H54 (cell line): ENCODE results near the gene ZFYVE9.

Experiments used
- DNase-seq: peaks from one replicate; pipeline ENCODE4 v3.0.0; 2011; ENCODE audit warnings: low spot score, mixed read lengths; ENCODE audit not compliant: insufficient read length
- FAIRE-seq: peaks from 3 replicates; lab custom pipeline; 2011; peaks lifted over from hg19 to GRCh38; lab: Jason Lieb, UNC
- POLR2A ChIP-seq: IDR thresholded peaks from 2 replicates; pipeline ENCODE4 v1.6.1; 2011; ENCODE audit warnings: low read depth, mild to moderate bottlenecking, low read length

Gene ZFYVE9

DNA sequence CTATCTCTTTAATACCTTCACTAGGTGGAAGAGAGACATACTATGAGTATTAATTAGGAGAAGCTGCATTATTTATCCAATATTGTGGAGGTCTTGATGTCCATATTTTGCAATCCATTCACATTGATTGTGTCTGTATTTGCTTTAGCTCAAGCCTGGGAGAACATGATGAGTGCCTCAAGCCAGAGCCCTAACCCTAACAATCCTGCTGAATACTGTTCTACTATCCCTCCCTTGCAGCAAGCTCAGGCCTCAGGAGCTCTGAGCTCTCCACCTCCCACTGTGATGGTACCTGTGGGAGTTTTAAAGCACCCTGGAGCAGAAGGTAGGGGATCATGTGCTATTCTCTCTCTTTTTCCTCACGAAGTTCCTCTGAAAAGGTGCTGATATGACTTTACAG is 124.6 kb downstream of the ZFYVE9 start:
- TF ChIP-seq POLR2A = no peak
- DNase-seq (no peak), FAIRE-seq (no peak)

DNA sequence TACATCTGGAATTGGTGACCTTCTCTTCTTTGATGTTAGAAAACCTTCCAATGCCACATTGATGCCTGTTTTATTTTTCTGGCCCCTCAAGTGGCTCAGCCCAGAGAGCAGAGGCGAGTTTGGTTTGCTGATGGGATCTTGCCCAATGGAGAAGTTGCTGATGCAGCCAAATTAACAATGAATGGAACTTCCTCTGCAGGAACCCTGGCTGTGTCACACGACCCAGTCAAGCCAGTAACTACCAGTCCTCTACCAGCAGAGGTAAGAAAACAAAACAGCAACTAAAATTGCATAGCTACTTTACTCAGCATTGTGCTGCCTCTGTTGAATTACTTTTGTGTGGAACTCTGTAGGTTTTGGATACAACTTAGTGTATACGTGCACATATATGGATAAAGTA is 126.5 kb downstream of the ZFYVE9 start:
- no peak for TF ChIP-seq POLR2A
- peak; percentile 38 for FAIRE-seq
- DNase-seq = no peak

DNA sequence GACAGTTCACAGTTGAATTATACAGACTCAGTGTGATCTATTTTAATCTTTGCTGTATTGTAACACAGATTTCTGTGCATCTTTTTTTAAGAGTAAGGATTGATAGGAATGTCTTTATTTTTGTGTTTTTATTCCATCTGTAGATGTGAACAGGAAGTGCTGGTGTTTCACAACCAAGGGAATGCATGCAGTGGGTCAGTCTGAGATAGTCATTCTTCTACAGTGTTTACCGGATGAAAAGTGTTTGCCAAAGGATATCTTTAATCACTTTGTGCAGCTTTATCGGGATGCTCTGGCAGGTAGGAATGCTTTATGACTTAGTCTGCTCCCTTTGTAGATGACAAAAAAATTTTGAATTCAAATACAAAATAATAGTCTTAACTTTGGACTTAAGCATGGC is 139.6 kb downstream of the ZFYVE9 start:
- FAIRE-seq = peak; percentile 11
- no peak for TF ChIP-seq POLR2A
- no peak for DNase-seq

DNA sequence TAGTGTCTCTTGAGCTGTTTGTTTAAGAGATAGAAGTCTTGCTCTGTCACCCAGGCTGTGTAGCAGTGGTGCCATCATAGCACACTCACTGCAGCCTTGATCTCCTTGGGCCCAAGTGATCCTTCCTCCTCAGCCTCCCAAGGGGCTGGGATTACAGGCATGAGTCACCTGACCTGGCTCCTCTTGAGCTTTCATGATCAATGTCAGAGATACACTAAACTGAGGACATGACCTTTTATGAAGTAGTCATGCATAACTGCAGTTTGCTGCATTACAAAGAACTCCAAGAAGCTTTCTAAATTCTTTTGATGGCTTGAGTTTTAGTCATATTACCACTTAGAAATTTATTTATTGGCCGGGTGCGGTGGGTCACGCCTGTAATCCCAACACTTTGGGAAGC is 146.4 kb downstream of the ZFYVE9 start:
- no peak for DNase-seq
- TF ChIP-seq POLR2A = no peak
- FAIRE-seq = peak; percentile 79

DNA sequence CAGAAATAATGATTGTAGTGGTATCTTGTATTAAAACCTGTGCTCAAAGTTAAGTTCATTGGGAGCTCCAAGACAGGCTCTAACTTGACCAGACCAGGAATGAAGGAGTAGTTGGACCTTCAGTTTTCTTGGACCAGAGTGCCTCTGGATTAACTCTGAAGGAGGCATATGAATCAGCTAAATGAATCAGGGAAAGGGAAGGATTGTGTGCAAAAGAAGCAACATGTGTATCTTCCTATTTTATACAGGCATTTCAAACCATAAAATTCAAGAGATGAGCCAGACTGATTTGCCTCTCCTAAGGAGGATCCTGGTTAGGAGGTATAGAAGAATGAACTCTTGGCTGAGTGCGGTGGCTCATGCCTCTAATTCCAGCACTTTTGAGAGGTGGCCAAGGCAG is 152.7 kb downstream of the ZFYVE9 start:
- DNase-seq = no peak
- TF ChIP-seq POLR2A = no peak
- peak; percentile 27 for FAIRE-seq

DNA sequence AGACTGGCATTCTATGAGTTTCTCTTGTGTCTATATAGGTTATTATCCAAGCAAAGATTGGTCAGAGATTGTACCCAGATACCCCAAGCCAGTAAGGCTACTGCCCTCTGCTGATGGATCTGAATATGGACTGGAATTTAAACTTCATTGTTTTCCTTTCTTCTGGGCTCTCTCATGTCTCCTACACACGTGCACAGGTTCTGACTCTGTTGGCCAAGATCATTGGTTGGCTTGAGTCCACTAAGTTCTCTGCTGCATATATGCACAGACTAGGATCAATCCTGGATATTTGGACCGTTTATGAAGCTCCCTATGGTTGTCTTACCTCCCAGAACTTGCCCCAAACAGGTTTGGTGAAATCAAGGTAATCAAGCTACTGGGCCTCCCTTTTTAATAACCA is 154.5 kb downstream of the ZFYVE9 start:
- FAIRE-seq = peak; percentile 81
- no peak for TF ChIP-seq POLR2A

DNA sequence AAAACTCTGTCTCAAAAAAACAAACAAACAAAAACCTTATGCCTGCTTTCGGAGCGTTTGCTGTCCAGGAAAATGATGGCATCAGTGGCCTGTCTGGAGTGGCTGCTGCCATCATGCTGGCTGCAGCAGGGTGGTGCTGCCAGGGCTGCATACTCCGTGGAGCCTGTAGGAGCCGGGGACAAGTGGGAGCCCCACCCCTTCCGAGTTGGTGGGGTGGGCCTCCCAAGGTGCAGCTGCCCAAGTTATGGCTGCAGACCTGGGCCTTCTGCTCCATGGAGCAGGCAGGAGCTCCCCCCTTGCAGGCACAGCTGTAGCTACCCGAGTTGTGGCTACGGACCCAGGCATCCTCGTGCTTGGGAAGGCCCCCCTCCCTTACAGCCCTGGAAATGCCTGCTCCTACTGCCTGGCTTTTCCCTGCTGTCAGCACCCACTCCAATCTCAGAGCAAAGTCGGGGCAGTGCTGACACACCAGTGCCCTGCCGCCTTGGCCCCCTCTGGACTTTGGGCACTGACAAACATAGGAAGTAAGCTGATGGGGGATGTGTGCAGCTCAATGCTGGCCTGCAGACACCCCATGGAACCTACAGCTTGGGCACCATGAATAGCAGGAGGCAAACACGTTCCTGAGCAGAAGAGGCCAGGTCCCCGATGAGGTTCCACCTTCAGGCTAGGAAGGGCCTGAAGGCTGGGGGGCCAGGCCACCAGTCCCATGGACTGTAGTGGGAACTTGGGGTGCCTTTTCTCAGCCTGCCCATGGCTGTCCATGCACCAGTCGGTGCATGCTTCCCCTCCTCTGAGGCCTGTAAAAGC is 163.7 kb downstream of the ZFYVE9 start:
- FAIRE-seq (no peak), DNase-seq (no peak)
- TF ChIP-seq POLR2A = no peak

More for the DNA sequence above, 154.5 kb downstream of the ZFYVE9 start:
- DNase-seq = peak; percentile 33

DNA sequence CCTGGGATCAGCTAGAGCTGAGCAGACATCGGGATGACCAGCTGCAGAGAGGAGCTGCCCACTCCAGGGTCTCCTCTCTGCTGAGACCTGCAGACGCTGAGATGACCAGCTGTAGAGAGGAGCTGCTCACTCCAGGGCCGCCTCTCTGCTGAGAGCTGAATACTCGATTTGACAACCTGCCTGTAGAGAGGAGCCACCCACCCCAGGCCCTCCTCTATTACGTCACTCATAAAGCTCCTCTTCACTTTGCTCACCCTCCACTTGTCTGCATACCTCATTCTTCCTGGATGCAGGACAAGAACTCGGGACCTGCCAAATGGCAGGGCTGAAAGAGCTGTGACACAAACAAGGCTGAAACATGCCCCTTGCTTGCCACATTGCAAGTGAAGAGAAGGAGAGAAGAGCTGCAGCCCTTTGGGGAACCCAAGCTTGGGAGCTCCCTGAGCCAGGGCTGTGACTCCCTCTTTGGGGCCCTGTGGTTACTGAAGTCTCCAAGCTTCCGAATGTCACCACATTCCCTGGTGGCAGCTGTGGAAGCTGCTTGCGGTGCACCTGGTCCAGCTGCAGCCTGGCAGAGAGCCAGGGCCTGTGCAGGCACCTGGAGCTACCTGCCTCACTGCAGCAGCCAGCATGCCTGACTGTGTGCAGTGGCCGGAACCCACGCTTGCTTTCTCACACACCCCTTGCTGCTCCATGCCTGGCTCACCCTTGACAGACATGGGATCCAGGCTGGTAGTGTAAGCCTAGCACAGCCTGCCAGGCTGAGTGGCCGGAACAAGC is 164.5 kb downstream of the ZFYVE9 start:
- no peak for TF ChIP-seq POLR2A
- DNase-seq = no peak
- no peak for FAIRE-seq

DNA sequence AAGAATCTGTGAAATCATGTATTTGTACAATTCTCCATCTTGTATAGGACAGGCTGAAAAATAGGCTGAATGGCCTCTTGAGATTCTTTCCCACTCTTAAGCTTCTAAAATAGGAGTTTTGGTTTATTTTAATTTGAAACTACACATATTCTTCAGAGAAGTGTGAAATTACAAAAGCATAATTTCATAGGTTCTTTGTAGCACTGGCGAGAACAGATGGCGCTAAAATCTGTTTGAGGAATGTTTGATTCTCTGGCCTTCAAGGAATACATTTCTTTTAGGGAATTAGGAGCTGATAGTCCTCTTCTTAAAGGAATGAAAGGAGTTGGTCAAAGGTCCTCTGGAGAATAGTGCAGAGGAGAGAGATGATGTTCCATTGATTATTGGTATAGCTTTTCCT is 179.2 kb downstream of the ZFYVE9 start:
- TF ChIP-seq POLR2A = no peak
- no peak for FAIRE-seq
- DNase-seq = no peak

DNA sequence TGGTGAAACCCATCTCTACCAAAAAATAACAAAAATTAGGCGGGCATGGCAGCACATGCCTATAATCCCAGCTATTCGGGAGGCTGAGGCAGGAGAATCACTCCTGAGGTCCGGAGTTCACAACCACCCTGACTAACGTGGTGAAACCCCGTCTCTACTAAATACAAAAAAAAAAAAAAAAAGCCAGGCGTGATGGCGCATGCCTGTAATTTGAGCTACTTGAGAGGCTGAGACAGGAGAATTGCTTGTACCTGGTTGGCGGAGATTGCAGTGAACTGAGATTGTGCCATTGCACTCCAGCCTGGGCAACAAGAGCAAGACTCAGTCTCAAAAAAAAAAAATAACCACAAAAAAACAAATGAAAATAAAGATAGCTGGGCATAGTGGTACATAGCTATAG is 181.8 kb downstream of the ZFYVE9 start:
- FAIRE-seq (no peak), DNase-seq (no peak)
- no peak for TF ChIP-seq POLR2A

DNA sequence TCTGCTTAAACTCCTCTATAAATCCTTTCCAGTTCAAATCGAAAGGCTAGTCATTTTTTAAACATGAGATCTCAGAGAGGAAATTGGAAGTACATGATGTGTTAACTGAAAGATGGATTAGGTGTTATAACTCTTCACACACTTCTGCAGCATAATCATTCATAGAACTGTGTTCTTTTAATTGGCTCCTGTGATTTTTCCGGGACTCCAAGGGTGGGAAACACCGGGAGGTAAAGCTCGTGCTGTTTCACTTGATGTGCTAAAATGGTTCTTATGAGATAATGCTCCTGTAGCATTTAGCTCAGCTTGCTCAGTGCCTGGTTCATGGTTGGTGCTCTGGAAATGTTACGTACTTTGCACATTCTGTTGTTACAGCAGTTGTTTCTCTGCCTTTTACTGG is 183.9 kb downstream of the ZFYVE9 start:
- no peak for TF ChIP-seq POLR2A
- FAIRE-seq = no peak
- no peak for DNase-seq

DNA sequence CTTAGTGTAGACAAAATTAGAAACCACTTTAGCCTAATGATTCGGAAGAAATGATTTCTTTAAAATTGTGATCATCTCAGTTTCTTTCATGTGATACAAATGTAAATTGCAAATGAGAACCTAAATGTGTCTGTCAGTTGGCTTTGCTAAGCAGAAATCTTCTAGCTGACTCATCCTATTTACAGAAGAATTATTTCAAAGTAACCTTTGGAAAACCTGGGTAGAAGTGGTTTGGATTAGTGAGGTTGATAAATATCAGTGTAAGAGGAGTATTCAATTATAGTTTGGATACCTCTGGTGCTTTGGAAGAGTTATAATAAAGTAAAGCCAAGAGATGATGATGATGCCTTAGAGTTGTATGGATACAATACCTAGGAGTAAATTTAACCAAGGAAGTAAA is 186.7 kb downstream of the ZFYVE9 start:
- FAIRE-seq (no peak), DNase-seq (no peak)
- no peak for TF ChIP-seq POLR2A

DNA sequence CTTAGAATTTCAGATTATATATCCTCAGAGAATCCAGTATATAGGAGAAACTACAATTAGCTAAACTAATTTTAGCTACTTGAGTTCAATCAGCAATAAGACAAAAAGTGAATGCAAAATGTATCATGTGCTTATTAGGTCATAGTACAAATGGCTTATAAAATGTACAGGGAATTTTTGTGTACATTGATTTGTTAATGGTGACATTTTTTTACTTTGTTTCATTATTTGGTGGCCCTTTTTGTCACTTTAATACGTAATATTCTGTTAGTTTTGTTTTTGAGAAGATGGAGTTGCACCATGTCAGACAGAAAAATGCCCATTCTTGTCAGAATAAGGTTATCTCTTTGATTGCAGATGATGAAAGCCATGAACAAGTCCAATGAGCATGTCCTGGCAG is 190.5 kb downstream of the ZFYVE9 start:
- TF ChIP-seq POLR2A = no peak
- DNase-seq = no peak
- no peak for FAIRE-seq

DNA sequence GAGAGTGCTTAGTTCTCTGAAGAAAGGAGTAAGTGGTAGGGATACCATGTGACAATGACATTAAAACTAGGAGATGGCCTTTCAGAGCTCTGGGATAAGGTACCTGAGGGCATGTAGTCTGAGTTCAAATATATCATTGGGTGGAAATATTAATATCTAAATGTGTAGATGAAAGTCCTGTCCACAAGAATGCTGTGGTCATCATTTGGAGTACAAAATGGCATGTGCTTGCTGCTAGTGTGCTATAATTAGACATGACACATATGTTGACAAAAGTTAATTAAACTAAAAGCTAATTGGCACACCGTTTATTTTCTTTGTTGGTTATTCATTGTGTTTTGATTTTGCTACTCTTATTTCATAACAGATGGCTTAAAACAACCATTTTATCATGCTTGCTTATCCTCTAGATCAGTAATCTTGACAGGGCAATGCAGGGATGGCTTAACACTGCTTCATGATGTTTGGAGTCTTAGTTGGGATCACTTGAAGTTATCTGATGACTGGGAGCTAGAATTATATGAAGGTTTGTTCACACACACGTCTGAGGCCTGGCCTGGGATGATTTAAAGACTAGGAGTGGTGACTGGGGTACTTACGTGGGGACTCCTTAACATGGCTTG is 193.1 kb downstream of the ZFYVE9 start:
- TF ChIP-seq POLR2A = no peak
- FAIRE-seq = no peak
- no peak for DNase-seq
